ENCODE measurements around the gene PID1. TPM values are rescaled to one million over a fixed set of nuclear protein-coding genes. Genes with fewer than 3 reads are reported as not detected.

Gene PID1
- total and polyA plus RNA-seq, 3 donors from 2014 or later: 8.1 to 15.5 (median 14.8) TPM

GRCh38 chr2:229071292-229071976 is 199.7 kb downstream of the PID1 start:
- H3K4me1 ChIP-seq: no peaks in the 10 kb centered on the region
- H3K27ac ChIP-seq: no peak overlapping the region
- intact Hi-C loops (cut with DNase I; ENCODE audit: low total_unique reads): no loop called here
- no peaks in the 10 kb centered on the region for H3K9me3 ChIP-seq
- no peak overlapping the region for H3K4me3 ChIP-seq
- TF ChIP-seq, protein P1, sequence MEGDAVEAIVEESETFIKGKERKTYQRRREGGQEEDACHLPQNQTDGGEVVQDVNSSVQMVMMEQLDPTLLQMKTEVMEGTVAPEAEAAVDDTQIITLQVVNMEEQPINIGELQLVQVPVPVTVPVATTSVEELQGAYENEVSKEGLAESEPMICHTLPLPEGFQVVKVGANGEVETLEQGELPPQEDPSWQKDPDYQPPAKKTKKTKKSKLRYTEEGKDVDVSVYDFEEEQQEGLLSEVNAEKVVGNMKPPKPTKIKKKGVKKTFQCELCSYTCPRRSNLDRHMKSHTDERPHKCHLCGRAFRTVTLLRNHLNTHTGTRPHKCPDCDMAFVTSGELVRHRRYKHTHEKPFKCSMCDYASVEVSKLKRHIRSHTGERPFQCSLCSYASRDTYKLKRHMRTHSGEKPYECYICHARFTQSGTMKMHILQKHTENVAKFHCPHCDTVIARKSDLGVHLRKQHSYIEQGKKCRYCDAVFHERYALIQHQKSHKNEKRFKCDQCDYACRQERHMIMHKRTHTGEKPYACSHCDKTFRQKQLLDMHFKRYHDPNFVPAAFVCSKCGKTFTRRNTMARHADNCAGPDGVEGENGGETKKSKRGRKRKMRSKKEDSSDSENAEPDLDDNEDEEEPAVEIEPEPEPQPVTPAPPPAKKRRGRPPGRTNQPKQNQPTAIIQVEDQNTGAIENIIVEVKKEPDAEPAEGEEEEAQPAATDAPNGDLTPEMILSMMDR (IDR thresholded peaks at IDR 0.05): no peak
- TF ChIP-seq POLR2A (IDR thresholded peaks at IDR 0.05): no peak
- no peaks in the 10 kb centered on the region for H3K36me3 ChIP-seq (ENCODE audit: low read depth, missing control alignments)
- H3K27me3 ChIP-seq: no peaks in the 10 kb centered on the region
- DNase-seq: no peak
- 82% methylated on average over 5 of the region's 5 CpGs for whole genome bisulfite sequencing, 2 donors

DNA sequence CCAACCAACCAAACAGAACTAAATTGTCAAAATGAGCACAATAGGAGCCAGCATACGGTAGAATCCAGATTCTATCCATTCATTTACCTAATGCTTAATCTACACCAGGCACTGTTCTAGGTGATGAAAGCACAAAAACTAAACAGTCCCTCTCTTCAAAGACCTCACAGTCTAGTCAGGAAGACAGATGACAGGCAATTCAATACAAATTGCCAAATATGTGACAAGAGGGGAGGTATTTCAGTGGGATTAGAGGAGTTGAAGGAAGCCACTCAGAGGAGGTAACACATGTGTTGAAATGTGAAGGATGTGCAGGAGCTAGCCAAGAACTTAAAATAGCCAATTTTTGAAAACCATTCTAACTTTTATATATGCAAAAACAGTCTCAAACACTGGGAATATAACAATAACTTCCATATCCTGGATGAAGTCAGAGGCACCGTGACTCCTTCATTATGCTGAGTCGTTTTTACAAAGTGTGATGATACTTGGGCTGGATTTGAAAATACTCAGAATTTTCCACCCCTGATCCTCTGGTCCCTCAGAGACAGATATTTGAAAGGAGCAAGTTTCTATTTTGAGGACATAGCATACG is 204.9 kb downstream of the PID1 start:
- H3K27ac ChIP-seq: no peak overlapping the region
- intact Hi-C loops (cut with DNase I; ENCODE audit: low total_unique reads): no loop called here
- DNase-seq: no peak
- H3K9me3 ChIP-seq: no peaks in the 10 kb centered on the region
- no peak overlapping the region for H3K4me3 ChIP-seq
- no peaks in the 10 kb centered on the region for H3K36me3 ChIP-seq (ENCODE audit: low read depth, missing control alignments)
- no peaks in the 10 kb centered on the region for H3K4me1 ChIP-seq
- WGBS, 2 donors: 87 to 91% methylated on average over 4 of the region's 4 CpGs
- no peaks in the 10 kb centered on the region for H3K27me3 ChIP-seq
- no peak for TF ChIP-seq POLR2A (IDR thresholded peaks at IDR 0.05)
- TF ChIP-seq, protein P1 (IDR thresholded peaks at IDR 0.05): no peak

DNA sequence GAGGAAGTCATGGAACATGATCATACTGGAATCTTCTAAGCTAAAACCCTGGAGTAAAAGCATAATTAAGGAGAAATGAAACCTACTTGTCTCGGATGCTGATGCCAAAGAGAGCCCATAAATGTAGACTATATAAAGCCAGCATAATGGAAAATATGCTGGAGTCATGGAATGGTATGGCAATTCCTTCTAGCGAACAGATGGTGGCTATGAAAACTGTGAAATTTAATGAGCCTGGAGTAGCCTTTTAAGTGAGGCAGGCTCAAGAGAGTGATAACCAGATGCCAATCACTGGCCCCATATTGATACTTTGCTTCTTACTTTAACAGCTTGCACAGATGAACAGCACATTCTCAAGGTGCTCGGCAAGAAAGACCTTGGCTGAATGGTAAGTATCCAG is 206.3 kb downstream of the PID1 start:
- no peaks in the 10 kb centered on the region for H3K4me1 ChIP-seq
- DNase-seq: no peak
- intact Hi-C loops (cut with DNase I; ENCODE audit: low total_unique reads): no loop called here
- no peaks in the 10 kb centered on the region for H3K27me3 ChIP-seq
- WGBS, 2 donors: 76 to 85% methylated on average over 3 of the region's 3 CpGs
- no peaks in the 10 kb centered on the region for H3K36me3 ChIP-seq (ENCODE audit: low read depth, missing control alignments)
- no peak overlapping the region for H3K27ac ChIP-seq
- no peak overlapping the region for H3K4me3 ChIP-seq
- H3K9me3 ChIP-seq: no peaks in the 10 kb centered on the region
- TF ChIP-seq, protein P1 (IDR thresholded peaks at IDR 0.05): no peak
- no peak for TF ChIP-seq POLR2A (IDR thresholded peaks at IDR 0.05)

DNA sequence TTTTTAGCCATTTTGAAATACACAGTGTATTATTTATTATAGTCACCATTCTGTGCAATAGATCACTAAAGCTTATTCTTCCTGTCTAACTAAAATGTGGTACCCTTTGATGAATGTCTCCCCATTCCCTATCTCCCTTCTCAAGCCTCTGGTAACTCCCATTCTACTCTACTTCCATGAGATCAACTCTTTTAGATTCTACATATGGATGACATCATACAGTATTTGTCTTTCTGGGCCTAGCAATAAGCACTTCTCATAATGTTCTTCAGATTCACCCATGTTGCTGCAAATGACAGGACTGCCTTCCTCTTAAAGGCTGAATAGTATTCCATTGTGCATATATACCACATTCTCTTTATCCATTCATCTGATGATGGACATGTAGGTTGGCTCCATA is 210.9 kb downstream of the PID1 start:
- intact Hi-C loops (cut with DNase I; ENCODE audit: low total_unique reads): no loop called here
- Histone ChIP-seq H3K4me1 (no peaks in the 10 kb centered on the region), H3K9me3 (no peaks in the 10 kb centered on the region), H3K27ac (no peak overlapping the region), H3K27me3 (no peaks in the 10 kb centered on the region), H3K4me3 (no peak overlapping the region), H3K36me3 (ENCODE audit: low read depth, missing control alignments) (no peaks in the 10 kb centered on the region)
- no peak for DNase-seq
- no peak for TF ChIP-seq POLR2A (IDR thresholded peaks at IDR 0.05)
- TF ChIP-seq, protein P1 (IDR thresholded peaks at IDR 0.05): no peak
